IPS-18c (cell line): ENCODE results near the gene OR11H7.
"Not testable (repeated sequence)": the region's sequence is repeated elsewhere in the genome, so short reads cannot be mapped to it uniquely, and the experiment has no call there.

ENCODE experiments used
- H3K4me3 ChIP-seq: 2 replicates; pipeline ENCODE4 v1.7.0; 2013; ENCODE audit warnings: low read depth, mild to moderate bottlenecking, low read length, moderate library complexity; ENCODE audit not compliant: insufficient read depth
- H3K9me3 ChIP-seq: one replicate; pipeline ENCODE4 v1.6.1; 2013; ENCODE audit warnings: mild to moderate bottlenecking, low read length, moderate library complexity; ENCODE audit not compliant: control insufficient read depth, insufficient read depth

The OR11H7 gene

GRCh38 chr14:20228681-20229080 lies at the start of gene OR11H7:
OR11H7 (plus strand) TSS chr14:20228981.
- H3K9me3 ChIP-seq, result peaks cover 12% of the 10 kb centered on the region
- no peak within 1 kb of the TSS for H3K4me3 ChIP-seq

- Histone ChIP-seq H3K4me3 (no peak overlapping the region), H3K9me3 (peaks cover 14% of the 10 kb centered on the region)
Measured at GRCh38 chr14:20179218-20179617, 49.6 kb upstream of the OR11H7 start.

- Histone ChIP-seq H3K9me3 (peaks cover 14% of the 10 kb centered on the region), H3K4me3 (peak overlapping the region; percentile 15; the same call in 1 of the 2 replicates)
Measured at GRCh38 chr14:20179880-20180279, 48.9 kb upstream of the OR11H7 start.

GRCh38 chr14:20180486-20180885 lies 48.3 kb upstream of the OR11H7 start:
- Histone ChIP-seq H3K9me3 (peaks cover 14% of the 10 kb centered on the region), H3K4me3 (no peak overlapping the region)

GRCh38 chr14:20184181-20184580 lies 44.6 kb upstream of the OR11H7 start:
- Histone ChIP-seq H3K9me3 (peaks cover 9% of the 10 kb centered on the region), H3K4me3 (no peak overlapping the region; the same call in 1 of the 2 replicates)

GRCh38 chr14:20190596-20190995 lies 38.2 kb upstream of the OR11H7 start, which contains the start of gene OR11G2:
OR11G2 (plus strand) TSS chr14:20190896; CDS start chr14:20197438, 6,542 bp downstream.
- Histone ChIP-seq H3K9me3 (peaks cover 15% of the 10 kb centered on the region), H3K4me3 (no peak within 1 kb of the TSS)

- H3K9me3 ChIP-seq, result peaks cover 15% of the 10 kb centered on the region
- no peak overlapping the region for H3K4me3 ChIP-seq
Measured at GRCh38 chr14:20191396-20191795, 37.4 kb upstream of the OR11H7 start.

- Histone ChIP-seq H3K4me3 (no peak overlapping the region), H3K9me3 (peaks cover 18% of the 10 kb centered on the region)
Measured at GRCh38 chr14:20194101-20194500, 34.7 kb upstream of the OR11H7 start.

GRCh38 chr14:20195170-20195569 lies 33.6 kb upstream of the OR11H7 start:
- H3K4me3 ChIP-seq, result not testable (repeated sequence)
- peaks cover 18% of the 10 kb centered on the region for H3K9me3 ChIP-seq

GRCh38 chr14:20195911-20196310 lies 32.9 kb upstream of the OR11H7 start:
- no peak overlapping the region for H3K4me3 ChIP-seq
- peaks cover 15% of the 10 kb centered on the region for H3K9me3 ChIP-seq

GRCh38 chr14:20197459-20197858 lies 31.3 kb upstream of the OR11H7 start:
- H3K9me3 ChIP-seq, result peaks cover 19% of the 10 kb centered on the region
- H3K4me3 ChIP-seq, result no peak overlapping the region

GRCh38 chr14:20198991-20199390 lies 29.8 kb upstream of the OR11H7 start:
- Histone ChIP-seq H3K4me3 (no peak overlapping the region), H3K9me3 (peaks cover 16% of the 10 kb centered on the region)

- no peak overlapping the region for H3K4me3 ChIP-seq
- H3K9me3 ChIP-seq, result peaks cover 17% of the 10 kb centered on the region
Measured at GRCh38 chr14:20204721-20205120, 24.1 kb upstream of the OR11H7 start.

GRCh38 chr14:20209595-20209994 lies 19.2 kb upstream of the OR11H7 start:
- H3K4me3 ChIP-seq, result no peak overlapping the region
- peaks cover 7% of the 10 kb centered on the region for H3K9me3 ChIP-seq

GRCh38 chr14:20212406-20212805 lies 16.4 kb upstream of the OR11H7 start:
- H3K9me3 ChIP-seq, result peaks cover 13% of the 10 kb centered on the region
- H3K4me3 ChIP-seq, result not testable (repeated sequence)

- Histone ChIP-seq H3K4me3 (no peak overlapping the region), H3K9me3 (peaks cover 8% of the 10 kb centered on the region)
Measured at GRCh38 chr14:20215196-20215595, 13.6 kb upstream of the OR11H7 start.

- Histone ChIP-seq H3K9me3 (peaks cover 13% of the 10 kb centered on the region), H3K4me3 (no peak overlapping the region)
Measured at GRCh38 chr14:20219033-20219432, 9.7 kb upstream of the OR11H7 start.

- Histone ChIP-seq H3K4me3 (no peak within 1 kb of the TSS), H3K9me3 (peaks cover 10% of the 10 kb centered on the region)
Measured at GRCh38 chr14:20223410-20223809, 5.4 kb upstream of the OR11H7 start, which contains the start of gene OR11H6. OR11H6 (plus strand) TSS chr14:20223710; CDS start chr14:20223710, 0 bp downstream.

GRCh38 chr14:20235415-20235814 lies 6.6 kb downstream of the OR11H7 start:
- not testable (repeated sequence) for H3K4me3 ChIP-seq

More at GRCh38 chr14:20235415-20235814, 6.6 kb downstream of the OR11H7 start:
- H3K9me3 ChIP-seq, result not testable (repeated sequence)
